ENCODE results near the gene TRAF6. TPM values are rescaled to one million over a fixed set of nuclear protein-coding genes. Genes with fewer than 3 reads are reported as not detected.

TRAF6 gene
- total RNA-seq, 1 donor from 2014 or later: 13.7 TPM

DNA sequence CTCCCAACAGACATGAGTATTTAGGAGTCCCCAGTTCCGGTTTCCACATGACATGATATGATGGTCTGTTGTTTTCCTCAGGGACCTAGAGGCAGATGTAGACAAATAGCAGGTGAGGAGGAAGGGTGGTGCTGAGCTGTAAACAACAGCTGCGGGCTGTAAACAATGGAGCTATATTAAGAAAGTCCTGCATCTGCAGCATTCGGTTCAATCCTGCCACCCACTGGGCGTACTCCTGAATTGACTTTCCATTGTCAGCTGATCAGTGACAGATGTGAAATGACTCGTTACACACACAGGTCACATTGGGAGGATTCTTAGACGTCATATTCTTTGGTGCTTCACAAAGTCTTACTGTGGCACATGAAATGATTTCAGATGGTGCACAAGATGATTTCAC lies 30.9 kb upstream of the TRAF6 start:
- H3K36me3 ChIP-seq: no peaks in the 10 kb centered on the region
- intact Hi-C loops (cut with DNase I): no loop called here
- H3K4me1 ChIP-seq: no peaks in the 10 kb centered on the region
- H3K27ac ChIP-seq: no peak overlapping the region
- DNase-seq: no peak
- no peak overlapping the region for H3K4me3 ChIP-seq
- H3K27me3 ChIP-seq (ENCODE audit: low read depth): no peaks in the 10 kb centered on the region
- no peaks in the 10 kb centered on the region for H3K9me3 ChIP-seq
- TF ChIP-seq CTCF (IDR thresholded peaks at IDR 0.05): peak; percentile 40
- ATAC-seq: peak; percentile 39 to 68

DNA sequence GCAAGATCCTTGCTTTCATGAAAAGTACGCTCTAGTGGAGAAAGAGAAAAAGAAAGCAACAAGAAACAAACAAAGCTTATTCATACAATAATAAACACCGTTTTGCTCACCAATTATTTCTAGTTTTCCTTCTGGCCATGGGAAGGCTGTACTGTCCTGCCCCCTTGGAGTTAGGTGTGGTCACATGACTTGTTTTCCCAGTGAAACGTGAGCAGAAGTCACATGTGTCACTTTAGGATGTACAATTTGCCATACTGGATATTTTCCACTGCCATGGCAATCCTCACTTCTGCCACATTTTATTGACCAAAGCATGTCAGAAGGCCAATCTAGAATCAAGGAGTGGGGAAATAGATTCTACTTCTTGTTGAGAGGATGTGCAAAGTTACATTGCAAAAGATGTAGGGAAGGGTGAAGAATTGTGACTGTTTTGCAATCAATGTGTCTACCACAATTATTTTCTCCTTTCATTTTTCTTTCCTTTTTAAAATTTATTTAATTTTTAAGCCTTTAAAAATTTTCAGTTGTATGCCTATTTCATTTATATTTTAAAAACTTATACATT lies 24.3 kb upstream of the TRAF6 start:
- no peaks in the 10 kb centered on the region for H3K9me3 ChIP-seq
- no peak for ATAC-seq
- no peak overlapping the region for H3K4me3 ChIP-seq
- no peaks in the 10 kb centered on the region for H3K27me3 ChIP-seq (ENCODE audit: low read depth)
- TF ChIP-seq CTCF (IDR thresholded peaks at IDR 0.05): no peak
- peaks cover 7% of the 10 kb centered on the region for H3K4me1 ChIP-seq
- H3K36me3 ChIP-seq: no peaks in the 10 kb centered on the region
- DNase-seq: no peak
- intact Hi-C loops (cut with DNase I): no loop called here
- H3K27ac ChIP-seq: no peak overlapping the region

DNA sequence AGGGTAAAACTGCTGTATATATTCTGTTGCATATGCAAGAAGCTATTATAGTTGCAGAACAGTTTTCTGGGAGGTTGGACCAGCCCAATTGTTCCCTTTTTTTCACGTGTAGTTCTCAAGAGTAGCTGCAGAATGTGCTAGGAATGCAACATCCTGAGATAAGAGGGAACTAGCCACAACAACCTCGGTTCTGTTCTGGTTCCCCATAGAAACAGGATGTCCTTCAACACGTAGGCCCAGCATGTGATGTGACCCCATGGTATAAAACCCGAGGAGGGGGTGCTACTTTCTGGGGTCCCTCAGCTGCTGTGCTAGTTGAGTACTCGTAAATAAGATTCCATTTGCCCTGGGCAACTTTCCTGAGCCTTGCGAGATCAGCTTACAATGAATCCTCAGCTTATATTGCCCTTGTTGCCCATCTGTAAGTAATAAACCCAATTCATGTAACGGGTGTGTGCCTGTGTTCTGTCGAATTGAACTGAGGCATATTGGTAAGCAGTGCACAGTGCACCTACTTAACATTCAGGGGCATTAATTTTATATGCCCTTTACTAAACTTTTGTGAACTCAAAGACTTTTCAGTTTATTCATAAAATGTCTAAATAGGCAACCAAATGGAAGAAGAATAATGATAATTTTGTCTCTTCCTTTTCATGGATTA lies 23.0 kb upstream of the TRAF6 start:
- TF ChIP-seq CTCF (IDR thresholded peaks at IDR 0.05): no peak
- peak; percentile 53 to 70 for ATAC-seq
- intact Hi-C loops (cut with DNase I): no loop called here

DNA sequence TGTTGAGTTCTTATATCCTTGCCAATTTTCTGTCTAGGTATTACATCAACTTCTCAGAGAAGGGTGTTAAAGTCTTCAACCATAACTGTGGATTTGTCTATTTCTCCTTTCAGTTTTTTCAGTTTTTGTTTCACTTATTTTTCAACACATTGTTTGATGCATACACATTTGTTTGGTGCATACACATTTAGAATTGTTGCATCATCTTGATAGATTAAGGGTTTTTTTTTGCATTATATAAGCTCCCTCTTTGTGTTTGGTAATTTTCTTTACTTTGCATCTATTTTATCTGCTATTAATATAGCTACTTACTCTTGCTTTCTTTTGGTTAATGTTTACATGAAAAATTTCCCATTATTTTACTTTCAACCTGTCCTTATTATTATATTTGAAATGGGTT lies 20.8 kb upstream of the TRAF6 start:
- no peak overlapping the region for H3K4me3 ChIP-seq
- no peak for DNase-seq
- no peaks in the 10 kb centered on the region for H3K36me3 ChIP-seq
- peaks cover 7% of the 10 kb centered on the region for H3K4me1 ChIP-seq
- no peaks in the 10 kb centered on the region for H3K9me3 ChIP-seq
- no peak overlapping the region for H3K27ac ChIP-seq
- no peak for TF ChIP-seq CTCF (IDR thresholded peaks at IDR 0.05)
- H3K27me3 ChIP-seq (ENCODE audit: low read depth): no peaks in the 10 kb centered on the region
- ATAC-seq: no peak
- intact Hi-C loops (cut with DNase I): no loop called here

More for the DNA sequence above, 23.0 kb upstream of the TRAF6 start:
- H3K27ac ChIP-seq: no peak overlapping the region
- no peak for DNase-seq
- no peaks in the 10 kb centered on the region for H3K27me3 ChIP-seq (ENCODE audit: low read depth)
- no peak overlapping the region for H3K4me3 ChIP-seq
- peaks cover 7% of the 10 kb centered on the region for H3K4me1 ChIP-seq
- H3K9me3 ChIP-seq: no peaks in the 10 kb centered on the region
- no peaks in the 10 kb centered on the region for H3K36me3 ChIP-seq

DNA sequence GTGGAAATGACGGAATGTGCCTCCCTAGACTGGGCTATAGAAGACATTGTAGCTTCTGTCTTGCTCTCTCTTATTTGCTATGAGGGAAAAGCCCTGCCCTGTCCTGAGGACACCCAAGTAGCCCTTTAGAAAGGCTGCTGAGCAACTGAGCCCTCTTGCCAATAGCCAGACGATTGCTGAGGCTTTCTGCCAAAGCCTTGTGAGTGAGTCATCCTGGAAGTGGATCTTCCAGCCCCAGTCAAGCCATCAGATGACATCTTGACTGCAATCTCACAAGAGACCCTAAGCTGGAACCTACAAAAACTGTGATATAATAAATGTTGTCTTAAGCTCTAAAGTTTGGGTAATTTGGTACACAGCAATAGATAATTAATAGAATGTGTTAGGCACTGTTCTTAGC lies 3.9 kb upstream of the TRAF6 start:
- no peak for ATAC-seq
- no peak for TF ChIP-seq CTCF (IDR thresholded peaks at IDR 0.05)
- no peak overlapping the region for H3K27ac ChIP-seq

More for the DNA sequence above, 3.9 kb upstream of the TRAF6 start:
- Histone ChIP-seq H3K36me3 (no peaks in the 10 kb centered on the region), H3K4me1 (peaks cover 9% of the 10 kb centered on the region), H3K9me3 (peaks cover 5% of the 10 kb centered on the region), H3K27me3 (ENCODE audit: low read depth) (no peaks in the 10 kb centered on the region), H3K4me3 (no peak overlapping the region)
- intact Hi-C loops (cut with DNase I): no loop called here
- no peak for DNase-seq

Measured in lower lobe of right lung (tissue), 2 donors.